ENCODE data around the gene ASB5.
A peak's percentile ranks its signal among the peaks of the same experiment; 100 is the strongest.

The ASB5 gene

DNA sequence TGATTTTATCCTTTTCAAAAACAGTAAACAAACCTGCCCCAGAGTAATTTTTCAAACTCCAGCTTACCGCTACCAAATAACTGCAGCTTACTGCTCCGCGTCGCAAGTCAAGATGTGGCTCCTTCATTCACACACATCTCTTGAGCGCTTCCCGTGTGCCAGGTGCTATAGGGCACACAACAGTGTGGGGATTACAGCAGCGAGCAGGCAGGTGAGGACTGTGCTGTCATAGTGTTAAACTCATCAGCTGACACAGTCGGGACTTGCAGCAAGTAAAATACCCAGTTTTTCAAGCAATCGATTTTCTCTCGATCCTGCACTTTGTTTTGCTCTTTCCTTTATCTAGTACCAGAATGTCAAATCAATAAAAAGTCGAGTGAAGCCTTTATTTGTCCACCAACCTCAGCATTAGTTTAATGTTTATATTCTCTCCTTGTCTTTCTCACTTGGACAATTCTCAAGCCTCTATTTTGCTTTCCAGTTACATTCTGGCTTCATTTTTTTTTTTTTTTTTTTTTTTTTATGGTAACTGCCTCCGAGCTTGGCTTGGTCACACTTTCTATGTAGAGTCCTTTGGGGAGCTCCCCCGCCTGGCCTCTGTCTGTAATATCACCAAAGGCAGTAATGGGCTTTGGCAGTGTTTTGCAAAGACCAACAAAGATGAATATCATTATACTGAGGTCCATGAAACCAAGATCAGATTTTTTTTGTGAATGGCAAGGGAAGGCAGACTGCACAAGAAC lies 8.3 kb upstream of the ASB5 start:
- DNase-seq: peak; percentile 3

GRCh38 chr4:176276710-176277109 lies 7.7 kb upstream of the ASB5 start:
- DNase-seq: no peak

DNA sequence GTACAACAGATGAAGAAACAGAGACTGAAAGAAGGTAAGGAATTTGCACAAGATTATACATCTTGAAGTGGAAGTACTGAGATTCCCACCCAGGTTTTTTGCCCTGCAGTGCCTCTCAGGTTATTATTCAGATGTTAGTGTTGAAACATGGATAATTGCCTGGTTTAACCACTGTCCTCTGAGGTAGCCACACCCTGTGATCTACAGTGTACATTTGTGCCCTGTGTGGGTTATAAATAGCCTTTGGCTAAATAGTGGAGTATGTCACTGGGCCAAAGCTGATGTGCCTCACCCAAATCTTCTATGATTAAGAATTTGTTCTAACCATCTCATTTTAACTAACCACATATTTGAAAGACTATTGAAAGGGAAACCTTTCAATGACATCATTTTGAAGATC lies 5.4 kb upstream of the ASB5 start:
- DNase-seq: no peak

- DNase-seq: no peak
Measured at GRCh38 chr4:176273736-176274135, 4.7 kb upstream of the ASB5 start.

DNA sequence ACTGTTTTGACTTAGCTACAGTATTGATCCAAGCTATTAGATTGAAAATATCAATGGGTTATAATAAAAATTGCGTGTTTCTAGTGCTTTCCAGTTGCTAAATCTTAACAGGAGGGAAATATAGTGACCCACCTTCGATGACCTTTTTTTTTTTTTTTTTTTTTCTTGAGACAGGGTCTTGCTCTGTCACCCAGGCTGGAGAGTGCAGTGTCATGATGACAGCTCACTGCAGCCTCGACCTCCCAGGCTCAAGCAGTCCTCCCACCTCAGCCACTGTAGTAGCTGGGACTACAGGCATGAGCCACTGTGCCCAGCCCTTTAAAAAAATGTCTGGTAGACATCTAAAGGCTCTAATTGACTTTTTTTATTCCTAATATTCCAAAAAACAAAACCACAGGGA lies 3.8 kb upstream of the ASB5 start:
- DNase-seq: no peak

- no peak for DNase-seq
Measured at GRCh38 chr4:176271749-176272148, 2.7 kb upstream of the ASB5 start.

- no peak for DNase-seq
Measured at GRCh38 chr4:176270669-176271068, 1.6 kb upstream of the ASB5 start.

GRCh38 chr4:176266026-176266425 lies 3.0 kb downstream of the ASB5 start:
- no peak for DNase-seq

DNA sequence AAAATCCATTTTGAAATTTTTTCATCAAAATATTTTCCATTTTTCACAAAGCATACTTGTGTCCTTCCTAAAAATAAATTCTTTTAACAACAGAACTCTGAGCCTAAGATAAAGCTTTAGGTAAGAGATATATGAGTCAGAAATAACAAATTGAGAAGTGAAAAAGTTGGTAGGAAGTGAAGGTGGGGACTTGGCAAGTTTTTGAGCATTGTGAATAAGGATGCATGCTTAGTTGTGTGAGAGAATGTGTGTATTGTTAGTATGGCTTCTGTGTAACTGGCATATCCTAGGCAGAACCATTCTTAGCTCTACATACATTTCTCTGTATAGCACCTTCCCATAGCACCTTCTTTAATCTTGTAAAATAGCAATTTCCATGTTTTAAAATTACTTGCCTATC lies 6.8 kb downstream of the ASB5 start:
- no peak for DNase-seq

DNA sequence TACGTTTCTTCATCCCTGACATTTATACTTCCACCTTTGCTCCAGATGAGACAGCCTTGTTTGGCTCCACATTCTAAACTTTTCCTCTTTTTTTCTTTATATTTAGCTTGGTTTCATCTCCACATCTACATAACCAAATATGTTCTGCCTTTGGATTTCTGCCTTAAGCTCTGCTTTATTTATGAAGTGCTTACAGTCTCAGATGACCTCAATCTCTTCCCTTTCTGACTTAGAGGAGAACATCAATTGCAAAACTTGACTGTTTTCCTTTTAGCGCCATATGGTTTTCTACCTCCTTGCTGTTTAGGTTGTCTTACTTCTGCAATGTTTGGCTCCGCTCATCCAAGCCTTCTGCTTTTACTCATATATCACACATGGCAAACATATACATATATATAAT lies 7.5 kb downstream of the ASB5 start:
- DNase-seq: no peak

DNA sequence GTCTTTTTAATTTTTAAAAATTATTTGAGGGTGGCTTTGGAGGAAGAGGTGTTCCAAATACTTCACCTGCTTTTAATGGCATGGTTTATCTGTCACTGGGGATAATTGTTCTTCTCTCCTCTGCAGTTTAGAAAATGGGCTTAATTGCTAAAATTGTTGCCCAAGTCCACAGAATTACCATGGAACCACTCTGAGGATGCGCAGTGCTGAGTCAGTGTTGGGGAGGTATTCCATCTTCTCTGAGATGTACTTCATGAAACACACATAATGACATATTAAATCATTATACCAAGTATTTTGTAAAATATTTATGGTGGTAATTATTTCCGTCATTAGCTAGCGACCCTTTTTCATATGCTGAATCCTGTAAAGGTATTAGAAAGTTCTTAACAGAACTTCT lies 8.0 kb downstream of the ASB5 start:
- no peak for DNase-seq

DNA sequence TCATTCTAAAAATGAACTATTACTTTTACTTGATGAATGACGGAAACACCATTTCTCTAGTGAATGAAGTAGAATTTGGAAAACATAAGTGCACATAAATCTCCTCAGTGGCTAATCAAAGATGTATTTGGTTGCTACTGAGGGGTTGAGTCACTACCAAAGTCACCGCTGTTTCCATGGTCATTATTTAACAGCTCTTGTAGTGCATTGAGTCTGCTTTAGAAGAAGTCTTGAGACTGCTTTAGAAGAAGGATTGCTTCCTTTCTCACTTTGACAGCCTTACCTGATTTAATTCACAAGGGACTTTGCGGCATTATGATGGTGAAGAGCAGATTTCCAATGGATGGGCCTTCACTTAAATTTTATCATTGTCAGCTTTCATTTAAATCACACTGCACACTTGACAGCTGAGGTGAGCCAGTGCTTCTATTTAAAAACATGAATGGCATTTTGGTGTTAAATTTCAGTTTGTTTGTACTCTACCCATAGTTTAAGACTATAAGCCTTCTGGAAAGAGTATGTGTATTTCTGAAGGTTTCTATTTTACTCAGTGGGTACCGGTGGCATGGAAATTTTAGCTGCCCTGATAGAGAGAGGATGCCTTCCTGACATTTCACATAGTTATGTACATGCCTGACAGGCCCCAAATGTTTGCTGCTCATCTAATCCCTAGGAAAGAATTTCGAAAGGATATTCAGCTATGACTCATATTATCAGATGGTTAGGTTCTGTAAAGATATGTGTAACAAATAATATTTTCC lies 9.5 kb downstream of the ASB5 start:
- DNase-seq: no peak

GRCh38 chr4:176258135-176258534 lies 10.9 kb downstream of the ASB5 start:
- DNase-seq: no peak

GRCh38 chr4:176256921-176257320 lies 12.1 kb downstream of the ASB5 start:
- no peak for DNase-seq

GRCh38 chr4:176242764-176243347 lies 26.2 kb downstream of the ASB5 start:
- no peak for DNase-seq

- no peak for DNase-seq
Measured at GRCh38 chr4:176241703-176242102, 27.3 kb downstream of the ASB5 start.

DNA sequence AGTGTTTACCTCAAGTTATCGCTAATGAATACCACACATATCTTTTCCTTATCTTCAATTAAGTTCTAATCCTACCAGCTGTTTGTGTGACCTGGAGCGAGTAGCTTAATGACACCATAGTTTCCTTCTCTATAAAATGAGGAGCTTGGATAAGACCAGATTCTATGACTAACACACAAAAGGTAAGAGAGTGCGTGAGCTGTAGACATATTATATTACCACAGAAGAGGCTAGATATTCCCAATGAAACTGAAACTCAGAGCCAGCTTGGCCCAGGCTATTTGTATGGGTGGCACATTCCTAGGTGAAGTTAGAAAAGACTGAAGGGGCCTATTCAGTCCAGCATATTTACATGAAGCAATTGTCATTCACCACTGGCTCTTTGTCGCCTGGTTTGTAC lies 30.2 kb downstream of the ASB5 start:
- DNase-seq: no peak

- DNase-seq: no peak
Measured at GRCh38 chr4:176238157-176238610, 30.8 kb downstream of the ASB5 start.

- no peak for DNase-seq
Measured at GRCh38 chr4:176236946-176237345, 32.1 kb downstream of the ASB5 start.

DNA sequence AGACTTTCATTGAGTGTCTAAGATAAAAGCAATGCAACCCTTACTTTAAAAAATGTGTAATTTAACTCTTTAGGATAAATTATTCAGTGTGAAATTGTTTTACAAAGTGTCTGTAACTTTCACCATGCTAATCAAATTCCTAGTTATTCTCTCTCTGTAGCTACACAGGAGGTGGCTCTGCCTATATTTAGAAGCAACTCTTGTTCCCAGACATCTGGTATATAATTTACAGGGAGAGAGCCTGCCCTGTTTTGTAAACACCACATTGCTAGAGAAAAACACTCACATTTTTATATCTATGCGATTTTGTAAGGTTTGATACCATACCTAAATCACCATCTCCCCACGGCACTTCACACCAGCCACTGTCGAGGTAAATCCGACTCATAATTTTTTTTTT lies 38.2 kb downstream of the ASB5 start:
- DNase-seq: no peak

DNA sequence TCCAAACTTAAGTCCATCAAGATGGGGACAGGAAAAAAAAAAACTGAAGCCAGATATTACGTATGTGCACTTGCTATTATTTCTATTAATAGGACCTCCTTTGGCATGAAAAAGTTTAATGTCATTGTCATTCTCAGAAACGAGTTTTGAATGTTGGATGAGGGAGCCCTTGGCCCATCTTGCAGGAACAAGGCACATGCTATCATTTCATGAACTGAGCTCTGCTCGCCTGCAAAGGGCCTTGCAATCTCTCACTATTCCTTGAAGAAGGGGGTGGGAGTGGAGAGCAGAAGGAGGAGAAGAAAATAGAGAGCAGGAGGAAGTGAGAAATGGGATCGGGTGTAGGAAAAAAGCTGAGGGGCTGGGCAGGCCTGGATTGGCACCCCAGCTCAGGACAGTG lies 39.4 kb downstream of the ASB5 start:
- DNase-seq: no peak

GRCh38 chr4:176226736-176227135 lies 42.3 kb downstream of the ASB5 start:
- no peak for DNase-seq

DNA sequence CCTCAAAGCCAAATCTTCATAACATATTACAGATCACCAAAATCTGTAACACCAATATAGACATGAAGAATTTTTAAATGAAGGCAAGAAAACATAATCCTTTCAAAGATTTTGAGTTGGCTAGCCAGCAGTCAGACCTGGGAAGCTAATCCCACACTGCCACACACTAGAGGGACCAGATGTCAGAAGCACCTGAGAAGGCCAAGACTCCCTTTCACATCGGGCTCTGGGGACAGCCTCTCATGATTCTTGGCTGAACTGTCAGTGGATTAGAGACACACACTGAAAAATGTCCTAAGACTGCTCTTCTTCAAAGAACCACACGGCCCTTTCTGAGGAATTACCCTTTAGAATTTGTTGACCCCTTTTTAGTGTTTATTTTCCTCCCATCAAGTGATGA lies 45.5 kb downstream of the ASB5 start:
- no peak for DNase-seq

GRCh38 chr4:176222149-176222548 lies 46.9 kb downstream of the ASB5 start:
- no peak for DNase-seq
